H1 (cell line): ENCODE results near the gene HOXD11. TPM values are rescaled to one million over a fixed set of nuclear protein-coding genes. Genes with fewer than 3 reads are reported as not detected.

Source experiments
- BACH1 ChIP-seq: IDR thresholded peaks from 2 replicates; pipeline ENCODE4 v1.6.1; 2012; ENCODE audit warnings: low read length, improper control_type of control experiment
- BRCA1 ChIP-seq: IDR thresholded peaks from 2 replicates; pipeline ENCODE4 v1.6.1; 2012; ENCODE audit warnings: low read depth, low read length, improper control_type of control experiment
- CHD1 ChIP-seq: IDR thresholded peaks from 2 replicates; pipeline ENCODE4 v1.6.1; 2012; ENCODE audit warnings: low read depth, low read length, improper control_type of control experiment
- EP300 ChIP-seq, 2 experiments: IDR thresholded peaks; 1 replicate in 1 of 2; 2 replicates in 1 of 2; pipeline ENCODE4 v1.6.1; 2011 to 2012; ENCODE audit warnings: low read depth in 2 of 2, low read length in 2 of 2, mild to moderate bottlenecking in 2 of 2, borderline replicate concordance in 1 of 2, inconsistent platforms in 1 of 2, moderate library complexity in 1 of 2
- KDM1A ChIP-seq: fragments of 200-600, 300-600 bp; sonication (generic); IDR thresholded peaks from 2 replicates; pipeline ENCODE4 v1.7.1; 2016; ENCODE audit warnings: mild to moderate bottlenecking, low read length, borderline replicate concordance
- POU5F1 ChIP-seq: IDR thresholded peaks from 2 replicates; pipeline ENCODE4 v1.6.1; 2011; ENCODE audit warnings: low read depth, mild to moderate bottlenecking, low read length, moderate library complexity
- SUZ12 ChIP-seq: fragments of 200-600 bp; sonication (generic); IDR thresholded peaks from 2 replicates; pipeline ENCODE4 v1.6.1; 2012; ENCODE audit warnings: mild to moderate bottlenecking, inconsistent platforms, low read length, moderate library complexity, mixed read lengths
- TEAD4 ChIP-seq: IDR thresholded peaks from 2 replicates; pipeline ENCODE4 v1.6.1; 2012; ENCODE audit warnings: low read depth, low read length, inconsistent platforms, mixed read lengths
- polyA plus RNA-seq, 7 experiments: library from polyadenylated mRNA; depleted of rRNA in 3 of 7; stranded (reverse) in 5 of 7; unstranded in 2 of 7; fragments of >200 nt in 5 of 7; fragments of 200-250 nt in 2 of 7; gene quantifications; 1 replicate in 5 of 7; 2 replicates in 1 of 7; 4 replicates in 1 of 7; pipeline versions ENCODE4 v1.2.1 to v1.2.3, GENCODE V29; 2011 to 2013; ENCODE audit warnings: missing spikeins in 2 of 7, mixed read lengths in 2 of 7
- total RNA-seq: library from RNA; stranded (reverse); fragmentation: NEBNext Ultra II Directional; extraction: Animal tissue kit (Norgen Biotek cat#: 25700); gene quantifications from 2 replicates; pipeline ENCODE4 v1.2.1, GENCODE V29; 2021
- TF ChIP-seq, protein P1 (sequence below): IDR thresholded peaks from 2 replicates; pipeline ENCODE4 v1.6.1; 2012; ENCODE audit warnings: inconsistent platforms
- TF ChIP-seq, protein P2 (sequence below): fragments of 300-600 bp; sonication (generic); IDR thresholded peaks from 2 replicates; pipeline ENCODE4 v1.7.1; 2012; ENCODE audit warnings: low read length, moderate library complexity, mild to moderate bottlenecking, inconsistent platforms; ENCODE audit not compliant: insufficient replicate concordance

HOXD11 gene
- total and polyA plus RNA-seq, 2 of the 8 experiments (the other 6 are each of a cell fraction or from before 2014, with no cell fraction given) = not detected

DNA sequence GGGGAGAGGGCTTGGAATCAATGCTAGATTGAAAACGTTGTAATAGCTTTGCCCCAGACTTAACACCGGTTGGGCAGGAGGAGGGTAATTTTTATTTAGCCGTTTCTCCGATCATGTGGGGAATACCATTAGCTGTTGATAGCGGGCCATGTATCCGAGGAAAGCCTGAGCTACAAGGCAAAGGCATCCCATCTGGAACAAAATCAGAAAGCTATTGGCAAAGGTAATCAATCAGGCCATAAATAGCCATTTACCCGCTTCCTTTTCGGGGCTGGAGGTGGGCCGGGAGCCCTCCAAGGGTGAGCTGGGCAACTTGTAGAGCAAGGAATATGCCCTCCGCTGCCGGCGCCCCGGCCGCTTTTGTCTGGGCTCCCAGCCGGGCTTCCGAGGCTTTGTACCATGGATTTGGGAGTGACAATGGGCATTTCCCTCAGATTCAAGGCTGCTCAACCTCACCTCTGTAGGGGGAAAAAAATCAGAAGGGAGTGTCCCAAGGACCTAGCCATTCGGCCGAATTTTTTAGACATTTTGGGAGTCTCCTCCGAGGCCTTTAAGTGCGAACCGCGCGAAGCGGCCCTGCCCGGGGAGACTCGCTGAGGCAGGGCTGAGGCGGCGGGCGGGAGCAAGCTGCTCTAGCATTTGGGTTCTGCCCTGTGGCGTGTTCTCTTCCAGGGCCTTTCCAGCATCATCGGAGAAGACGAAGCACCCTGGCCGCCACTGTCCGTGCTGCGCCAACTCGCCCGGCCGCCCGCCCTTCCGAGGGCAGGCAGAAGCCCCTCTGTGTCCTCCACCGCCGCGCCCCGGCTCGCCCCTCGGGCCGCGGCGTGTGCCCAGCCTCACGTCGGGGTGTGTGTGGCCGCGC lies 14.3 kb downstream of the HOXD11 start (continued):
- TF ChIP-seq, protein P1, sequence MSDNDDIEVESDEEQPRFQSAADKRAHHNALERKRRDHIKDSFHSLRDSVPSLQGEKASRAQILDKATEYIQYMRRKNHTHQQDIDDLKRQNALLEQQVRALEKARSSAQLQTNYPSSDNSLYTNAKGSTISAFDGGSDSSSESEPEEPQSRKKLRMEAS = no peak
- TF ChIP-seq TEAD4 (no peak), CHD1 (no peak), POU5F1 (no peak), BRCA1 (no peak), EP300 (IDR thresholded peaks at IDR 0.05; ENCODE audit: borderline replicate concordance in 1 of 2, low read depth in 2 of 2, low read length in 2 of 2) (no peak), SUZ12 (peak; percentile 94), BACH1 (no peak), KDM1A (no peak)
- TF ChIP-seq, protein P2, sequence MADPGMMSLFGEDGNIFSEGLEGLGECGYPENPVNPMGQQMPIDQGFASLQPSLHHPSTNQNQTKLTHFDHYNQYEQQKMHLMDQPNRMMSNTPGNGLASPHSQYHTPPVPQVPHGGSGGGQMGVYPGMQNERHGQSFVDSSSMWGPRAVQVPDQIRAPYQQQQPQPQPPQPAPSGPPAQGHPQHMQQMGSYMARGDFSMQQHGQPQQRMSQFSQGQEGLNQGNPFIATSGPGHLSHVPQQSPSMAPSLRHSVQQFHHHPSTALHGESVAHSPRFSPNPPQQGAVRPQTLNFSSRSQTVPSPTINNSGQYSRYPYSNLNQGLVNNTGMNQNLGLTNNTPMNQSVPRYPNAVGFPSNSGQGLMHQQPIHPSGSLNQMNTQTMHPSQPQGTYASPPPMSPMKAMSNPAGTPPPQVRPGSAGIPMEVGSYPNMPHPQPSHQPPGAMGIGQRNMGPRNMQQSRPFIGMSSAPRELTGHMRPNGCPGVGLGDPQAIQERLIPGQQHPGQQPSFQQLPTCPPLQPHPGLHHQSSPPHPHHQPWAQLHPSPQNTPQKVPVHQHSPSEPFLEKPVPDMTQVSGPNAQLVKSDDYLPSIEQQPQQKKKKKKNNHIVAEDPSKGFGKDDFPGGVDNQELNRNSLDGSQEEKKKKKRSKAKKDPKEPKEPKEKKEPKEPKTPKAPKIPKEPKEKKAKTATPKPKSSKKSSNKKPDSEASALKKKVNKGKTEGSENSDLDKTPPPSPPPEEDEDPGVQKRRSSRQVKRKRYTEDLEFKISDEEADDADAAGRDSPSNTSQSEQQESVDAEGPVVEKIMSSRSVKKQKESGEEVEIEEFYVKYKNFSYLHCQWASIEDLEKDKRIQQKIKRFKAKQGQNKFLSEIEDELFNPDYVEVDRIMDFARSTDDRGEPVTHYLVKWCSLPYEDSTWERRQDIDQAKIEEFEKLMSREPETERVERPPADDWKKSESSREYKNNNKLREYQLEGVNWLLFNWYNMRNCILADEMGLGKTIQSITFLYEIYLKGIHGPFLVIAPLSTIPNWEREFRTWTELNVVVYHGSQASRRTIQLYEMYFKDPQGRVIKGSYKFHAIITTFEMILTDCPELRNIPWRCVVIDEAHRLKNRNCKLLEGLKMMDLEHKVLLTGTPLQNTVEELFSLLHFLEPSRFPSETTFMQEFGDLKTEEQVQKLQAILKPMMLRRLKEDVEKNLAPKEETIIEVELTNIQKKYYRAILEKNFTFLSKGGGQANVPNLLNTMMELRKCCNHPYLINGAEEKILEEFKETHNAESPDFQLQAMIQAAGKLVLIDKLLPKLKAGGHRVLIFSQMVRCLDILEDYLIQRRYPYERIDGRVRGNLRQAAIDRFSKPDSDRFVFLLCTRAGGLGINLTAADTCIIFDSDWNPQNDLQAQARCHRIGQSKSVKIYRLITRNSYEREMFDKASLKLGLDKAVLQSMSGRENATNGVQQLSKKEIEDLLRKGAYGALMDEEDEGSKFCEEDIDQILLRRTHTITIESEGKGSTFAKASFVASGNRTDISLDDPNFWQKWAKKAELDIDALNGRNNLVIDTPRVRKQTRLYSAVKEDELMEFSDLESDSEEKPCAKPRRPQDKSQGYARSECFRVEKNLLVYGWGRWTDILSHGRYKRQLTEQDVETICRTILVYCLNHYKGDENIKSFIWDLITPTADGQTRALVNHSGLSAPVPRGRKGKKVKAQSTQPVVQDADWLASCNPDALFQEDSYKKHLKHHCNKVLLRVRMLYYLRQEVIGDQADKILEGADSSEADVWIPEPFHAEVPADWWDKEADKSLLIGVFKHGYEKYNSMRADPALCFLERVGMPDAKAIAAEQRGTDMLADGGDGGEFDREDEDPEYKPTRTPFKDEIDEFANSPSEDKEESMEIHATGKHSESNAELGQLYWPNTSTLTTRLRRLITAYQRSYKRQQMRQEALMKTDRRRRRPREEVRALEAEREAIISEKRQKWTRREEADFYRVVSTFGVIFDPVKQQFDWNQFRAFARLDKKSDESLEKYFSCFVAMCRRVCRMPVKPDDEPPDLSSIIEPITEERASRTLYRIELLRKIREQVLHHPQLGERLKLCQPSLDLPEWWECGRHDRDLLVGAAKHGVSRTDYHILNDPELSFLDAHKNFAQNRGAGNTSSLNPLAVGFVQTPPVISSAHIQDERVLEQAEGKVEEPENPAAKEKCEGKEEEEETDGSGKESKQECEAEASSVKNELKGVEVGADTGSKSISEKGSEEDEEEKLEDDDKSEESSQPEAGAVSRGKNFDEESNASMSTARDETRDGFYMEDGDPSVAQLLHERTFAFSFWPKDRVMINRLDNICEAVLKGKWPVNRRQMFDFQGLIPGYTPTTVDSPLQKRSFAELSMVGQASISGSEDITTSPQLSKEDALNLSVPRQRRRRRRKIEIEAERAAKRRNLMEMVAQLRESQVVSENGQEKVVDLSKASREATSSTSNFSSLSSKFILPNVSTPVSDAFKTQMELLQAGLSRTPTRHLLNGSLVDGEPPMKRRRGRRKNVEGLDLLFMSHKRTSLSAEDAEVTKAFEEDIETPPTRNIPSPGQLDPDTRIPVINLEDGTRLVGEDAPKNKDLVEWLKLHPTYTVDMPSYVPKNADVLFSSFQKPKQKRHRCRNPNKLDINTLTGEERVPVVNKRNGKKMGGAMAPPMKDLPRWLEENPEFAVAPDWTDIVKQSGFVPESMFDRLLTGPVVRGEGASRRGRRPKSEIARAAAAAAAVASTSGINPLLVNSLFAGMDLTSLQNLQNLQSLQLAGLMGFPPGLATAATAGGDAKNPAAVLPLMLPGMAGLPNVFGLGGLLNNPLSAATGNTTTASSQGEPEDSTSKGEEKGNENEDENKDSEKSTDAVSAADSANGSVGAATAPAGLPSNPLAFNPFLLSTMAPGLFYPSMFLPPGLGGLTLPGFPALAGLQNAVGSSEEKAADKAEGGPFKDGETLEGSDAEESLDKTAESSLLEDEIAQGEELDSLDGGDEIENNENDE = no peak
